Right renal pelvis (tissue), 4 donors: ENCODE data around the gene F8A2. TPM values are rescaled to one million over a fixed set of nuclear protein-coding genes. Genes with fewer than 3 reads are reported as not detected.
A peak's percentile ranks its signal among the peaks of the same experiment; 100 is the strongest.
"Not testable (repeated sequence)": the region's sequence is repeated elsewhere in the genome, so short reads cannot be mapped to it uniquely, and the experiment has no call there.

Experiments
- DNase-seq, 4 donors: peaks; one replicate each; pipeline ENCODE4 v3.0.0-alpha.2; 2013; ENCODE audit warnings: low read depth in 4 of 4, low spot score in 3 of 4, missing footprints in 1 of 4
- polyA plus RNA-seq, 4 donors: library from polyadenylated mRNA; unstranded; fragments of 120-200 nt; gene quantifications; one replicate each; pipeline ENCODE4 v1.2.1, GENCODE V29; 2013; ENCODE audit not compliant: insufficient read length in 4 of 4

The F8A2 gene
- polyA plus RNA-seq: not detected

GRCh38 chrX:155381843-155382528, at the start of gene F8A2:
F8A2 (plus strand) TSS chrX:155382095; CDS start chrX:155382115, 20 bp downstream.
- not testable (repeated sequence) for DNase-seq

GRCh38 chrX:155333544-155334100, 48.3 kb upstream of the F8A2 start:
- no peak for DNase-seq

- peak; percentile 4 to 30 (median 12) for DNase-seq
Observed at GRCh38 chrX:155334486-155335336, 47.2 kb upstream of the F8A2 start, which contains the start of gene CLIC2. CLIC2 (minus strand) TSS chrX:155334614; CDS start chrX:155334427, 187 bp downstream.

GRCh38 chrX:155335337-155335712, 46.6 kb upstream of the F8A2 start:
- DNase-seq: not testable (repeated sequence)

GRCh38 chrX:155345689-155346088, 36.2 kb upstream of the F8A2 start:
- DNase-seq: not testable (repeated sequence)

- DNase-seq: not testable (repeated sequence)
Observed at GRCh38 chrX:155349448-155349847, 32.4 kb upstream of the F8A2 start.

- not testable (repeated sequence) for DNase-seq
Observed at GRCh38 chrX:155363712-155364111, 18.2 kb upstream of the F8A2 start.

- not testable (repeated sequence) for DNase-seq
Observed at GRCh38 chrX:155373777-155374458, 8.0 kb upstream of the F8A2 start.

- not testable (repeated sequence) for DNase-seq
Observed at GRCh38 chrX:155379802-155380201, 2.1 kb upstream of the F8A2 start.

- DNase-seq: not testable (repeated sequence)
Observed at GRCh38 chrX:155382529-155382967, 653 bp downstream of the F8A2 start.

GRCh38 chrX:155389634-155390033, 7.7 kb downstream of the F8A2 start:
- DNase-seq: no peak

GRCh38 chrX:155394747-155395276, 12.9 kb downstream of the F8A2 start:
- DNase-seq: not testable (repeated sequence)

- no peak for DNase-seq
Observed at GRCh38 chrX:155406429-155406828, 24.5 kb downstream of the F8A2 start.

- no peak for DNase-seq
Observed at GRCh38 chrX:155417769-155418168, 35.9 kb downstream of the F8A2 start.

Other genes starting within 250 kb of the F8A2 start
- 100 to 1,000 TPM in 3 of 4 donors, 10 to 100 TPM in 1; 81.3 to 112 (median 103) TPM for gene VBP1, start 165.6 kb upstream of the F8A2 start, polyA plus RNA-seq
- 1 to 10 TPM; 2.9 to 3.3 (median 3.2) TPM for gene RAB39B, start 117.6 kb upstream of the F8A2 start, polyA plus RNA-seq
- gene CLIC2, start 47.5 kb upstream of the F8A2 start, polyA plus RNA-seq: 1 to 10 TPM; 2.9 to 4.6 (median 3.8) TPM
- gene F8A3, start 76.5 kb downstream of the F8A2 start, polyA plus RNA-seq: 10 to 100 TPM in 2 of 4 donors, 1 to 10 TPM in 2; 6.1 to 13.4 (median 9.3) TPM
- gene SPRY3, start 230.5 kb downstream of the F8A2 start, polyA plus RNA-seq: 1 to 10 TPM; 1.5 to 1.8 (median 1.7) TPM
- gene TMLHE, start 230.9 kb downstream of the F8A2 start, polyA plus RNA-seq: 10 to 100 TPM; 25.4 to 29.9 (median 28.4) TPM